Activated CD4-positive, CD25-positive, alpha-beta regulatory T cell (primary cell): Measurements from ENCODE around the gene TMEM151A.
"Not testable (repeated sequence)": the region's sequence is repeated elsewhere in the genome, so short reads cannot be mapped to it uniquely, and the experiment has no call there.

Source experiments
- DNase-seq, 4 experiments: peaks; one replicate each; lab custom pipeline; 2025; lab: John Stamatoyannopoulos, UW

TMEM151A gene

DNA sequence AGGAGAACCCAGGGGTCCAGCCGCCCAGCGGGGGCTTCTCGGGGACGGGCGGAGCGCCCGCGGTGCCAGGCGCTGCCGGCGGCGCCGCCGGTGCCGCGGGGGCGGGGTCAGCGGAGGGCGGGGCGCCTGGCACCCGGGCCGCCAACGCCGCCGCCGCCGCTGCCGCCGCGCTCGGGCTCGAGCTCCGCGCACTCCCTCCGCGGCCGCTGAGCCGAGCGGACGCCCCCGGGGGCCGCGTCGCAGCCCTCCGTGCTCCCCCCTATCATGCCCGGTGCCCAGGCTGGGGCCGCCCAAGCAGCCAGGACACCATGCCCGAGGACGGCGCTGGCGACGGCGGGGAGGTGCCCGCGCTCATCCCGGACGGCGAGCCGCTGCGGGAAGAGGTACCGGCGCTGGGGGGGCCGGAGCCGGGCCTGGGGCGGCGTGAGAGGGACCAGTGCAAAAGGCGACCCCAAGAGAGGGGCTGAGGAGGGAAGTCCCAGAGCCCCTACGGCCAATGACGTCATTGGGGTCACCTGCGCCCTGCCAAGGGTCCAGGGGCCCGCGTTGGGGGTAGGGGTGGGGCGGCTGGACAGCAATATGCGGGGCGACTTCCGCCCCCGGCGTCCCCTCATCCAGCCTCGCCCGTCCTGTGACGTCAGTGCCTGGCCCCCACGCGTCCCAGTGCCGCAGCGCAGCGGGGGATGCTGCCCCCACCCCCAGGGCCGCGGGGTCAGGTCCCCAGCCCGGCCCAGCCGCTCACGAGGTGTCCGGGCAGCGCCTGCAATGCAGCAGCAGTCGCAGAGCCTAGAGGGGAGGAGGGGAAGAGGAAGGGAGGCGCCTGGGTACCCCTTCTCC is at the start of gene TMEM151A:
TMEM151A (plus strand) TSS at position 189 of the 837 bp plus-strand sequence; CDS start at position 309, 120 bp downstream.
- no peak for DNase-seq

DNA sequence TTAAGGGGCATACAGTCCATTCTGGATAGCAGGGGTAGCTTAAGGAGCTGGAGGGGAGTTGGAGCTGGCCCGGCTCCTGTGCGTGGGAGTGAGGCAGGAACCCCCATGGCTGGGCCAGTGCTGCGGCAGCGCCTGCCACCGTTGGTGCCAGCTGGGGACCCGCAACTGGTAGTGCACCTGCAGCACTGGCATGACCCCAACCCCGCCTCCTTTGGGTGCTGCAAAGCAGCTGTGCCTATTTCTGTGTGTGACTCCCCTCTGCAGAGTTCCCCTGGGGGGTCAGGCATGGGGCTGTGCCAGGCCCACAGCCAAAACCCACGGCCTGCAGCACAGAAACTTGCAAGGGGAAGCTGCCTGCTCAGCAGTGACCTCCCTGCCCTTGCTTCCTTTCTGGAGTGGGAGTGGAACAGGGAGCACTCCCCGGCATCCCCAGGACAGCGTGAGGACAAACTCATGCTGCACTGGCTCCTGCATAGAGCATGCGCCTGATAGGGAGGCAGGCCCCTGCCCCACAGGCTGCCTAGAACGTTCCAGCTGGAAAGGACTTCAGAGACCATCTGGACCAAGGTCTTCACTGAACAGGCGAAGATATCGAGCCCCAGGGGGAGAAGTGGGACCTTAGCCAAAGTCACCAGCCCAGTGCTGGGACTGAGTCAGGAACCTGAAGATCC is 49.5 kb upstream of the TMEM151A start:
- no peak for DNase-seq

DNA sequence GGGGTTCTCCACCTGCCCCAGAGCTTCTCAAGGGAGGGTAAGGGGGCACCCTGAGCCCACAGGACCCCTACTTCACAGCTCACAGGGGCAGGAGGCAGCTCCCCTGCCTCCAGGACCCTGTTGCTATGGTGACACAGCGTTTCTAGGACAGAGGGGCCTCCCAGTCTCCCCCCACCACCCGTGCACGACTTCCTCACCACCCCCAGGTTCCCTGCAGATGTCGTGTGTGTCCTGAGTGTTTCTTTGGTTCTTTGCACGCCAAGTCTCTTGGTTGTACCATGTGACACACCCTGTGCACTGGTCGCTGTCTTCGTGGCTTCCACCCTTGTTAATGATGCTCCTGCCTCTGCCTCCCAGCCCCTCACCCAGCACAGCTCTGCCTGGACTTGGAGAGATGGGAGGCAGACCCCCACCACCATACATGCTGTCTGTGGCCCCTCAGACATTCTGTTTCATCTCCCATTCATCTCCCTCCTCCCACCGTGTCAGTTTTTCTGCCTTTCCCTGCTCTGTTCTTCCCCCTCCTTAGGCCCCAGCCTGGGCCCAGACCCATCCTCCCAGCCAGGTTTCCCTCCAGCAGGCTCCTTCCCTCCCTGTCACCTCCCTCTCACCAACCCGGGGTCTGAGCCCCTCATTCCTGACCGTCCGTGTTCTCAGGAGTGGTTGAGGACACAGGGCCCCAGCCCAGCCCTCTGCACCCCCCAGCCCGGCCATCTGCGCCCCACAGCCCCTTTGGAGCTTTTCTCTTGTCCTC is 47.7 kb upstream of the TMEM151A start:
- no peak for DNase-seq

DNA sequence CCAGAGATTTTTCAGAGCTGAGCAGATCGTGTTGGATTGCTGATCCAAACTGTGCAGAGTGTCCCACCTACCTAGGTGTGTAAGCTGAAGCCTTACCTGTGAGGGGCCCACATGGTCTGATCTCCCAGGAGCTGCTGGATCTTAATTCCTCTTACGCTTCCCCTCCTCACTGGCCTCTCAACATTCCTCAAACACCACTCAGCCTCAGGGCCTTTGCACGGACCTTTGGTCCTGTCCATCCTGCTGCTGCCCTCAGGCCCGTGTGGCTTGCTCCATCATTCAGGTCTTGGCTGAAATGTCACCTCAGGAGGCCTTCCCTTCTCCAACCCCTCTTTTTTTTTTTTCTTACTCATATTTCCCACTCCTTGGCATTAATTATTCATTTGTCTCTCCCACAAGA is 44.4 kb upstream of the TMEM151A start:
- no peak for DNase-seq

DNA sequence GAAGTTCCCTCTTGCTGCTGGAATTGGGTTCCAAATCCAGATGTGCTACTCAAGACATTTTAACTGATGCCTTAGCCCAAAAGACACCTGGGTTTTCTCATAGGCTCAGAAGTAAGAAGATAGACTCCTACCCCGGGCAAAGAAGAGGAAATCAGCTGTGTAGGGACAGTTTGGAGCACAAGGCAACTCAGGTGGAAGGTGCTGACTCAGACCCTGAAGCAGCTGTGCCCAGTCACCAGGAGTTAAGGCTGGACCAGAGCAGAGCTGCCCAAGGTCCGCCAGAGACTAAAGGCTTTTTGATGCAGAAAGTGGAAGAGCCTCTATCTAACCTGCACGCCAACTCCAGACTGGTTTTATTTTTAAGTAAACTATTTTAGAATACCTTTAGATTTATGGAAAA is 43.9 kb upstream of the TMEM151A start:
- no peak for DNase-seq

DNA sequence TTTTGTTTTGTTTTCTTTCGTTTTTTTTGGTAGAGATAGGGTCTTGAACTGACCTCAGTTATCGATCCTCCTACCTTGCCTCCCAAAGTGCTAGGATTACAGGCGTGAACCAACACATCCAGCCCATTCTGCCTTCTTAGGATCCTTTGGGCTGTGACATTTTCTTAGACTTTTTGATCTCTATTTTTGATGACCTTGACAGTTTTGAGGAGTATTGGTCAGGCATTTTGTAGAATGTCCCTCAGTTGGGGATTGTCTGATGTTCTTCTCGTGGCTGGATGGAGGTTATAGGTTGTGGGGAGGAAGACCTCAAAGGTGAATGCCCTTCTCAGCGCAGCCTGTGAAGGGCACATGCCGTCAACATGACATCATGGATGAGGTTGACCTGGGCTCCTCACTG is 42.8 kb upstream of the TMEM151A start:
- no peak for DNase-seq

DNA sequence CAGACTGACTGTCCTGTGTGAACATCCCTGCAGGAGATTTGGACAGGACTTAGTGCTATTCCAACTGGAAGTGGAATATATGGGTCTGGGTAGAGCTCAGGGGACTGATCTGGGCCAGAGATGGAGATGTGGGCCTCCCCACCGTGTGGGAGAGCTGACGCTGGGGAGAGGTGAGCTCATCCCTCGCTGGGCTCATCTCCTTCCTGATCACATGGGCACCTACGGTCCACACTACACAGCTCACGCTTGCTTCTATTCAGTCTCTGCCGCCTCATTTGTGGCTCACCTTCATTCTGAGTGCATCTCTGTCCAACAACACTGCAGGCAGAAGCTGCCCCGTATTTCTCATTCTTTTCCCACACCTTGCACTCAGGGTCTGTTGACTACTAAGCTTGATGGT is 39.9 kb upstream of the TMEM151A start:
- no peak for DNase-seq

DNA sequence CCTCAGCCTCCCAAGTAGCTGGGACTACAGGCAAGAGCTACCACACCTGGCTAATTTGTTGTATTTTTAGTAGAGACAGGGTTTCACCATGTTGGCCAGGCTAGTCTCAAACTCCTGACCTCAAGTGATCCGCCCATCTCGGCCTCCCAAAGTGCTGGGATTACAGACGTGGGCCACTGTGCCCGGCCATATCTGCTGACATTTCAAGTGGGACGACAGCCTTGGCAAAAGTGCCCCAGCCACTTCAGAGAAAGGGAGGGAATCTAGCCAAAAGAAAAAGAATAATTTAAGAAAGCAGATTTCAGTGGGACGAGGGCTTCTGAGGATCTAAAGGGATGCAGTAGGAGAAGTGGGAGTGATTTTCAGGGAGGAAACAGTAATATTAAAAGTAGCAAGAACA is 38.6 kb upstream of the TMEM151A start:
- DNase-seq, result not testable (repeated sequence)

DNA sequence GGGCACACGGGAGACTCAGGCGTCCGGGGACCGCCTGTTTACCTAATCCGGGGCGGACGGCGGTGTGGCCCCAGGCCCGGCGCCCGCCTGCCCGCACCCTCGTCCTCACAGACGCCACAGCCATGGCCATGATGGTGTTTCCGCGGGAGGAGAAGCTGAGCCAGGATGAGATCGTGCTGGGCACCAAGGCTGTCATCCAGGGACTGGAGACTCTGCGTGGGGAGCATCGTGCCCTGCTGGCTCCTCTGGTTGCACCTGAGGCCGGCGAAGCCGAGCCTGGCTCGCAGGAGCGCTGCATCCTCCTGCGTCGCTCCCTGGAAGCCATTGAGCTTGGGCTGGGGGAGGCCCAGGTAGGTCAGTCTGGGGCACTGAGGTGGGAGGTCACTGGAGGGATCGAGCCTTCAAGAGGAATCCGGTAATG is 33.2 kb upstream of the TMEM151A start:
- no peak for DNase-seq

DNA sequence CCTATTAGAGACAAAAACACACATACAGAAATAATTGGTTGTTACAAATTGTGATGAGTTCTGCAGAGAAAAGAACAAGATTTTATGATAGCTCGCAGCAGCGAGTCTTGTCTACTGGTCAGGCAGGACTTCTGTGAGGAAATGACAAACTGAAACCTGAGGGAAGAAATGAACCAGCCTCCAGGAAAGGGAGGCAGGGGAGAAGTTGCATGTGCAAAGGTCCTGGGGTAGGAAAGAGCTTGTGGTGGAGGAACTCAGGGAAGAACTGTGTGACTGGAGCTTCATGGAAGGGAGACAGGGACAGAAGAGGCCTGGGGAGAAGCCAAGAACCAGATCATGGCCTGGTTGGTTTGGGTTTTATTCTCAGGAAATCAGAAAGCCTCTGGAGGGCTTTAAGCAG is 32.5 kb upstream of the TMEM151A start:
- no peak for DNase-seq

DNA sequence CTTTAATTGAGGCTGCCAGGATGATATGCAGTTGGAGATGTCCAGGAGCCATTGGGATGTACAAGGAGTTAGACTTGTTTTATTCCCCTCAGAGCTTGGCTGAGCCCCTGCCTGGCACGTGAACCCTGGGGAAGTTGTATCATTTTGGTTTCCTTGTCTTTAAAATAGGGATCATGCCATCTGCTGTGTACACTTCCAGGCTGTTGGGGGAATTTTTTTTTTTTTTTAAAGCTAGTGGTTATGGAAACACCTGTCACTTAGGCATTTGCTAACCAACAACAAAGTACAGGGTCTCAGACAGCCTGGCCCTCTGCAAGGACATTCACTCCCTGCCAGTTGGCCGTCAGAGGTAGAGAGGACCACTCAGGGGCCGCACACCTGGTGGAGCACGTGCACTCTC is 31.7 kb upstream of the TMEM151A start:
- DNase-seq, result no peak

DNA sequence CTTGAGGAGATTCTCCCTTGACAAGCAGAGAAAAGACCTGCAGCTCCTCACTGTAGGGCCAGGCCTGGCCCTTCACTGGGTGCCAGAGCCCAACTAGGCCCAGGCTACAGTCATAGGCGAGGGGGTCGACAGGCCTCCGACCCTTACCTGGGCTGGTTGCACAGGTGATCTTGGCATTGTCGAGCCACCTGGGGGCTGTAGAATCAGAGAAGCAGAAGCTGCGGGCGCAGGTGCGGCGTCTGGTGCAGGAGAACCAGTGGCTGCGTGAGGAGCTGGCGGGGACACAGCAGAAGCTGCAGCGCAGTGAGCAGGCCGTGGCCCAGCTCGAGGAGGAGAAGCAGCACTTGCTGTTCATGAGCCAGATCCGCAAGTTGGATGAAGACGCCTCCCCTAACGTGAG is 30.1 kb upstream of the TMEM151A start:
- no peak for DNase-seq

DNA sequence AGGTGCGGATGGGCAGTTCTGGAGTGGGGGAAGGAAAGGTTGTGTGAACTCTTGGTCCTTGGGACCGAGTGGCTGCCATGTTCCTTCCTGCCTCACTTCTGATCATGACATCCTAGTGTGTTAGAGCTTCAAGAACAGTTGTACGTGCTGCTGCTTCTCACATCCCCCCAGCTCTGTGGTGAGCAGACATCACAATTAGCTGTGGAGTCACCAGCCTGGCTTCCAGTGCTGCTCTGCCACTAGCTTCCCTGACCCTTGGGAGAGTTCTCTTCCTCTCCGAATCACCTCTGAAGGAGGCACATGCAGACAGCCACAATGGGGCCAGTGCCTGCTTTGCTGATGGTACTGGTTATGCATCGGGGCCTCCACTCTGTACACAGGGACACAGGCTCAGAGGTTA is 29.5 kb upstream of the TMEM151A start:
- no peak for DNase-seq

DNA sequence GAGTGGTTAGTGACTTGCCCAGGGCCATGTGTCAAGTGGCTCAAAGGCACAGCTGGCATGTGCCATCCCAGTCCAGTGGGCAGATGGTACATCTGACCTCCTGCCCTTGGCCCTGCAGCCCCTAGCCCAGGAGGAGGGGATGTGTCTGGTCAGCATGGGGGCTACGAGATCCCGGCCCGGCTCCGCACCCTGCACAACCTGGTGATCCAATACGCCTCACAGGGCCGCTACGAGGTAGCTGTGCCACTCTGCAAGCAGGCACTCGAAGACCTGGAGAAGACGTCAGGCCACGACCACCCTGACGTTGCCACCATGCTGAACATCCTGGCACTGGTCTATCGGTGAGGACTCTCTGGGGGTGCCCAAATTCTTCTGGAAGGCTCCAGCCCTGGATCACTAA is 29.0 kb upstream of the TMEM151A start:
- no peak for DNase-seq

DNA sequence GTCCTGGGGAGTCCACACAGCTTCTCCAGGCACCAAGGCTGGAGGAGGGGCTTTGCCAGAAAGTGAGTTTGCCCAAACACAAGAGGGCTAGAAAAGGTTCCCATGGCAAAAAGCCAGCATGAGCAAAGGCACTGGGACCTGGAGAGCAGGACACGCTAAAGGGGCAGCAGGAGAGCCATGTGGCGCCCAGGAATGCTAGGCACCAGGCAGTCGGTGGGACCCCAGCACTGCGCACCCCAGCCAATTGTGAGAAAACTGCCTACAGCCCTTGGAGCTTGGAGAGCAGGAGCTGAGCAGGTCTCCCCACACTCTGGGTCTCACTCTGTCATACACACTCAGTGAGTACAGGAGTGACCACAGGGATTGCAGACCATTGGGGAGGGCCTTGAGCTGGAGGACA is 28.5 kb upstream of the TMEM151A start:
- no peak for DNase-seq

DNA sequence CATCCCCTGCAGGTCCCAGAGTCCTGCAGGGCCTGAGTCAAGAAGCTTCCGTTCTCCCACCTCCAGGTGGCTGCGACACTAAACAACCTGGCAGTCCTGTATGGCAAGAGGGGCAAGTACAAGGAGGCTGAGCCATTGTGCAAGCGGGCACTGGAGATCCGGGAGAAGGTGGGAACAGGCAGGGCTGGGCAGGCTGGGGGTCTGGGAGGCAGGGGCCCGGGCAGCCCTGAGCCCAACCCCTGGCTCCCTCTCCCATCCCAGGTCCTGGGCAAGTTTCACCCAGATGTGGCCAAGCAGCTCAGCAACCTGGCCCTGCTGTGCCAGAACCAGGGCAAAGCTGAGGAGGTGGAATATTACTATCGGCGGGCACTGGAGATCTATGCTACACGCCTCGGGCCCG is 27.9 kb upstream of the TMEM151A start:
- DNase-seq, result no peak

DNA sequence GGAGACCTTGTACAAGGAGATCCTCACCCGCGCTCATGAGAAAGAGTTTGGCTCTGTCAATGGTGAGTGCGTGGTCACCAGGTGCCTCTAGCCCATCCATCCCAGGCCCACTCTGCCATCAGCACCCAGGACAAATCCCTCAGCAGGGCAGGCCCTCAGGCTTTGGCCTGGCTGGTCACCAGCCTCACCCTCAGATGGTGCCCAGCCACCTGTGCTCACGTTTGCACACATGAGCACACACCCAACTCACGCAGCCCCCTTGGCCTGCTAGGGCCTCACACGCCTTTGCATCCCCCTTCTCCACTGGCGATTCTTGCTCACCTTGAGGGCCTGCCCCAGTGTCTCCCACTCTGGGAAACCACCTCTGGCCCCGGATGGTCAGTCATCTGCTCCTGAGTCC is 27.3 kb upstream of the TMEM151A start:
- DNase-seq, result no peak

DNA sequence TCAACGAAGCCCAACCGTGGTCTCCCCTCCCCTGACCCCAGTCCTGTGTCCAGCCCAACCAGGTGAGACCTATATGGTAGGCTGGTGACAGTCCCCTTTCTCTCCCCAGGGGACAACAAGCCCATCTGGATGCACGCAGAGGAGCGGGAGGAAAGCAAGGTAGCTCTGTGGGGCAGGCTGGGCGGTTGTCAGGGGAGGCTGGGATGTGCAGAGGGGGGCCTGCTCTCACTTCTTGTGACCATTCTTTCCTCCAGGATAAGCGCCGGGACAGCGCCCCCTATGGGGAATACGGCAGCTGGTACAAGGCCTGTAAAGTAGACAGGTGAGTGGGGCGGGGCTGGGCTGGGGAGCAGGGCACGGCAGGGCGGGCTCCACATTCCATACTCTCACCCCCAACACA is 26.8 kb upstream of the TMEM151A start:
- peak in 1 of 4 experiments; percentile 27 for DNase-seq

DNA sequence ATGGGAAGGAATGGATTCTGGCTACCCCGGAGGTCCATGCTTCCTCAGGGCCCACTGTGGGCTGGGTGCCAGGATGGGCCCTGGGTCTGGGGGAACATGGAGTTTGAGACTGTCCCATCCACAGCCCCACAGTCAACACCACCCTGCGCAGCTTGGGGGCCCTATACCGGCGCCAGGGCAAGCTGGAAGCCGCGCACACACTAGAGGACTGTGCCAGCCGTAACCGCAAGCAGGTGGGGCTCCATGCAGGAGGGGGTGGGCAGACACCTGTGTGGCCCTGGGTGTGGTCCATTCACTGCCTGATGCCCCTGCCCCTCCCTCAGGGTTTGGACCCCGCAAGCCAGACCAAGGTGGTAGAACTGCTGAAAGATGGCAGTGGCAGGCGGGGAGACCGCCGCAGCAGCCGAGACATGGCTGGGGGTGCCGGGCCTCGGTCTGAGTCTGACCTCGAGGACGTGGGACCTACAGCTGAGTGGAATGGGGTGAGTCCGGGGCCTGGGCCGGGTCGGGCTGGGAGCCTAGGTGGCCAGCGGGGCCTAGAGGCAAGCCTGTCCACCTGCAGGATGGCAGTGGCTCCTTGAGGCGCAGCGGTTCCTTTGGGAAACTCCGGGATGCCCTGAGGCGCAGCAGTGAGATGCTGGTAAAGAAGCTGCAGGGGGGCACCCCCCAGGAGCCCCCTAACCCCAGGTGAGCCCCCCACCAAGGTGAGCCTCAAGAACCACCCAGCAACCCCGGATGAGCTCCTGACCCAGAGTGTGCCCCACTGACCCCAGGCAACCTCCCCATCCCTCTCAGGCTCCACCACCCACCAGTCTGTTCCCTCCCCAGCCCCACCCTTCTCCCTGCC is 25.9 kb upstream of the TMEM151A start:
- no peak for DNase-seq

DNA sequence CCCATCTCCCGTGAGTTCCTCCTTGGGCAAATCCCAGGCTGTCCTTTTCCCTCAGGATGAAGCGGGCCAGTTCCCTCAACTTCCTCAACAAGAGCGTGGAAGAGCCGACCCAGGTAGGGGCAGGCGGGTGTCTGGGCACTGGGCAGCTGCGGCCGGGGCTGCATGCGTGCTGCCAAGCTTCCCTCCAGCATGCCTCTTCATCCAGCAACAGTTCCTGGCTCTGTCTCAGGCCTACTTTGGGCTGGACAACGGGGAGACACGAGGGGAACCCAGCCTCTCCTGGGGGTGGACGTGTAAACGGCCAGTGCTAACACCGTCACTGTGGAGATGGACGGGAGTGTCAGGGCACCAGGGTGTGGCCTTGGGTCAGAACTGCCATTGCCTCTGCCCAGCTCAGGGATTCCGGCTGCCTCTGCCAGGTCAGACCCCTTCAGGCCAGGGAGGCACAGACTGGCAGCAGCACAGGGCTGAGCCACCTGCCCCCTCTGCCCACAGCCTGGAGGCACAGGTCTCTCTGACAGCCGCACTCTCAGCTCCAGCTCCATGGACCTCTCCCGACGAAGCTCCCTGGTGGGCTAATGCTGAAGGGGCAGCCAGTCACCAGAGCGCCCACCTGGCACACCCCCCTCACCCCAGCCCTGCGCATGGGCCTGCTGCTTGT is 25.2 kb upstream of the TMEM151A start:
- DNase-seq, result no peak

DNA sequence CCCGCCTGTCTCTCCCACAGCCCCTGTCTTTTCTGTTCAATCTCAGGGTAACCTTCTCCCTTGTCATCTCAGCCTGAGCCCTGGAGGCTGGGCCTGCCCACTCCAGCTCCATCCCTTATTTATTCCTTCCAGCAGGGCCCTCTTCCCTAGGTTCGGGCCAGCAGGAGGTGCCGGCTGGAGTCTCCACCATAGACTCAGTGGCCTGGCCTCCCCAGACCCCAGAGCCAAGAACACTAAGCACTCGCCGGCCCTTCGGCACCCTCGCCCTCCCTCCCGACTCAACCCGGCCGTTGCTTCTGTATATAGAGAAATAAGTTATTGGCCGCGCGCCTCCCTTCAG is 24.7 kb upstream of the TMEM151A start:
- DNase-seq, result no peak
